Measurements from ENCODE around the gene ZDHHC11.
"Not testable (repeated sequence)": the region's sequence is repeated elsewhere in the genome, so short reads cannot be mapped to it uniquely, and the experiment has no call there.

The ZDHHC11 gene

DNA sequence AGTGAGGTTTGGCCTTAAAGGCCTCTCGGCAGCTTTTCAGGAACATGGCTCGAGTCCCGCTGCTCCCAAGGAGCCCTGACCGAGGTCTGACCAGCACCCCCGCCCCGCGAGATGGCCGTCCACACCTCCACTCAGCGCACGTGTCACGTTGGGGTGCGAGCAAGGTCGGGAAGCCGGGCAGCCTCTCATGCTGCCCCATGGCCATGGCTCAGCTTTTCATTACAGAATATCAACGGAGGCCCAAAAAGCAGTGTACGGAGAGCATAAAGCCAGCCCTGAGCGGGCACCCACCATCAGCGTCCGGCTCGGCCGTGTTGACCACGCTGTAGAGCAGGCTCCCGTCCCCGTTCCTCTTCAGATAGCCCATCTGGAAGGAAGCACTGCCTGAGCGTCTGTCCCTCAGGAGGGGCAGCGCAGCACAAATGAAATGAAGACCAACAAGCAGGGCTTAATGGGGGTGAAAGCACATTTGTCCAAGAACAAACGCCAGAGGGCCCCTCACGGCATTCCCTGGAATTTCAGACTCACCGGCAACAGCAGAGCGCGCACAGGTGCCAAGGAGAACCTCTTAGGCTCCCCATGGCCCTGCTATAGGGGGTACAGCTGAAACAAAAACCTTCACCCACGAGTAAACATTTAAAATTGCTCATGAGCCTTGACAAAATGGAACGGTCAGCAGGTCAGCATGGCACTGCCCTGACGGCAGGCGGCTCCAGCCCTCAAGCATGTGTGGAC lies 30.2 kb upstream of the ZDHHC11 start:
- DNase-seq (ENCODE audit: low spot score), result no peak

DNA sequence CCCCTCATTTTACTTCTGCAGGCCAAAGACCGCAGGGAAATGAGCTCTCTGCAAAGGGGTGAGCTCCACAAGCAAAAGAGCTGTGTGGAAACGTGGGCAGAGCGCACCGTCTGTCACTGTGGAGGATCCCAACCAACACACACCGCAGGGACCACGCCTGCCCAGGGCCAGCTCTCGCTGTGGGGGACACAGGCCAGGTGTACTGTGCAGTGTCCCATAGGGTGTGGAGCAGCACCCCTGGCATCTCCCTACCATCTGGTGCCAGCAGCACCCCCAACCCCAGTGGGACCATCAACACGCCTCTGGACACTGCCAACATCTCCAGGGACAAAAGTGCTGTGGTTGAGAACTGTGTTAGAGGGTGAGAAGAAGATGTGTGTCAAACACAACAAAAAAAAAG lies 27.9 kb upstream of the ZDHHC11 start:
- DNase-seq (ENCODE audit: low spot score), result not testable (repeated sequence)

DNA sequence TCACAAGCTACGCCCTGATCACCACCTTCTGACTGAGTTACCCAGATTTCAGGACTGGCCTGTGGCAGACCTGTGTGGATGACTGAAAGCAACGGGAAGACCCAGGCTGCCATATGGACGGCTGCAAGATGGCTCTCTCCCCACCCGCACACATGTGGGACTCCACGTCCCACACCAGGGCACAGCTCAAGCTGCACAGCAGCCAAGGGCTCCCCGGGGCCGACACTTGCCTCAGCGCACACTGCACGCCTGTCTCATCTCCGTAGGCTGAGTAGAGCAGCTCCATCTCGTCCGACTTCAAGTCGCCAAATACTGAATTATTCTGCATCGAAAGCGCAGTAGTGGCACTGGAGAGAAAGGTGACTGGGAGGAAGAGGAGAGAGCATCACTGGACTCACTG lies 27.3 kb upstream of the ZDHHC11 start:
- DNase-seq (ENCODE audit: low spot score), result no peak

GRCh38 chr5:876398-877365 lies 25.9 kb upstream of the ZDHHC11 start:
- no peak for DNase-seq (ENCODE audit: low spot score)

- no peak for DNase-seq (ENCODE audit: low spot score)
Measured at GRCh38 chr5:875931-876330, 25.1 kb upstream of the ZDHHC11 start.

DNA sequence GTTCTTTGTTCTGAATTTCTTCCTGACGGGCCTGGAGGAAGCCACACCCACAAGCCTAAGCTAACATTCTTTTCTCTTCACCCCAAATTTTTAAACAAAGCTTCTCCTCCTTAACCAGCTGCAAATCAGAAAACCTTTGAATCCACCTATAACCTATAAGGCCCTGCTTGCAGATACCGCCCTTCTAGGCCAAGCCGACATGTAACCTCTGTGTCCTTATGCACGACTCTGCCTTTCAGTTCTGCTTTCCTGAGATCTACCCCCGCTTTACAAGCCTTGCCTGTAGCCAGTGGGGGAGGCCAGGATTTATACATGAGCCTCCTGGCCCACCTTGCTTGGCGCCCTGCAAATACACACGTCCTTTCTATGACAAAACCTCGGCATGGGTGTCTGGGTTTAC lies 22.5 kb upstream of the ZDHHC11 start:
- DNase-seq (ENCODE audit: low spot score), result no peak

GRCh38 chr5:872301-872700 lies 21.5 kb upstream of the ZDHHC11 start:
- no peak for DNase-seq (ENCODE audit: low spot score)

DNA sequence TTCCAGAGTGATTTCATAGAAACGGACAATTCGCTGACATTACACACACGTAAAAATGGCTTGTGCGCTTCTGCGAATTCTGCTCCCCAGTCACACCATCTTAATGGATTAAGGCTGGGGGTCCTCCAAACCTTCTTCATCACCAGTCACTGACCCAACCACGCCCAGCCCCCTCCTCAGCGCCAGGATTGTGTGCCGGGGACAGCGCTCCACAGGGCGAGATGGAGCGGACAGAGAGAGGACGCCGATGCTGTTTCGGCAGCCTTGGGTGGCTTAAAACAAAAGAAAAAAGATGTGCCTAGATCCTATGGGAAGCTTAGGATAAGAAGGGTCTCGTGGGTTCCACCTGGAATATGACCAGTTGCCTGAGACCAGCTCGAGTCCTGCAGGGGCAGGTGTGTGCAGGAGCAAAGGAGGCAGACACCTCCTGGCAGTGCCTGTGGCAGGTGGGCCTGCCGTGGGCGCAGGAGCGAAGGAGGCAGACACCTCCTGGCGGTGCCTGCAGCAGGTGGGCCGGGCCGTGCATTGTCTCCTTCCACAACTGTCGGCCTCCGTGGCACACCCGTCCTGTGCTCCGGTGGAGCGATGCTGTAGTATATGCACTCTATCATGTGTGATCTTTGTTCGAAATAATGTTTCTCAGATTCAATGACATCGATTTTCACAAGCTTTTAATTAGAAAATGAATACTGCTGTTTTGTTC lies 21.0 kb upstream of the ZDHHC11 start:
- no peak for DNase-seq (ENCODE audit: low spot score)

- no peak for DNase-seq (ENCODE audit: low spot score)
Measured at GRCh38 chr5:870956-871355, 20.2 kb upstream of the ZDHHC11 start.

DNA sequence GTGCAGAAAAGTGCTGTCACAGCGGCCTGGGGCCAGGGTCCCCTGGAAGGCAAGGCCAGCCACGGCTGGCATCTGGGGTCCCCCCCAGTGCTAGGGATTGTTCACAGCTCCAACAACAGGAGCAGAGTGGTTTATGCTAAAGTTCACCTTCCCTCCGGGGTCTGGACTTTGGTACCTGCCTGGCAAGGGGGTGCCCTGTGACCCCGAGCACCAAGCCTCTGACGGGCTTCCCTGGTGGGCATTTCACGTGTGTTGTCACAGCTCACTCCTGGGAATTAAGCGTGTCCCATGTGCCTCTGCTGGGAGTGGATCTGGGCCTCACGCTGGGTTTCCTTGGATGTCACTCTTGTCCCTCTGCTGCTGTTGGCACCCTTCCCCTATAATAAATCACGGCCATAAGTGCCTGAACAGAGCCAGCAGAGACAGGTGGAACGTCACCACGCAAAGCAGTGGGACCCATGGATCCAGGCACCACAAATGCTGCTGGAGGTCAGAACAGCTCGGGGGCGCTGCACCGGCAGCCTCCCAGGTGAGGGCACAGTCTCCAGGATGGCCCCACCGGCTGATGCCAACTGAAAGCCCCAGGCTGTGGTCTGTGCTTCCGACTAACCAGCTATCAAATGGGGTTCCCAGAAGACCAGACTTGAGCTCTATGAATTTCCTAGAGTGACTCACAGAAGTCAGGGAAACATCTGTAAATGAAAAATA lies 17.8 kb upstream of the ZDHHC11 start:
- DNase-seq (ENCODE audit: low spot score), result no peak

GRCh38 chr5:867300-867870 lies 16.6 kb upstream of the ZDHHC11 start:
- no peak for DNase-seq (ENCODE audit: low spot score)

DNA sequence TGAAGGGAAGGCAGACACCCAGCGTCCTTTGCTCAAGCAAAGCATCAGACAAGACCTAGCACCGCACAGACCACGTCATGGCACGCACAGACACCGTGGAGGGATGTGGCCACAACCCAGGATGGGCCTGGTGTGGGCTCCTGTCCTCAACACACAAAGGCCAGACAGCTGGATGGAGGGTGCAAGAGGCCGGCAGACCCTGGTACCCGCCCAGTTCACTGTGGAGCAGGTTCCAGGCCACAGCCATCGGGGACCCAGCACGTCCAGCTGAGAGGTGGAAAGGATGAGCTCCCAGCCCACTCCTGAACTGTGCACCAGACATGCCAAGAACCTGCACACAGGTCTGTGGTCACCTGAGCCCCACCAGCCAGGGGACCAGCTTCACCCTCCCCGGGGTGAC lies 15.0 kb upstream of the ZDHHC11 start:
- DNase-seq (ENCODE audit: low spot score), result no peak

DNA sequence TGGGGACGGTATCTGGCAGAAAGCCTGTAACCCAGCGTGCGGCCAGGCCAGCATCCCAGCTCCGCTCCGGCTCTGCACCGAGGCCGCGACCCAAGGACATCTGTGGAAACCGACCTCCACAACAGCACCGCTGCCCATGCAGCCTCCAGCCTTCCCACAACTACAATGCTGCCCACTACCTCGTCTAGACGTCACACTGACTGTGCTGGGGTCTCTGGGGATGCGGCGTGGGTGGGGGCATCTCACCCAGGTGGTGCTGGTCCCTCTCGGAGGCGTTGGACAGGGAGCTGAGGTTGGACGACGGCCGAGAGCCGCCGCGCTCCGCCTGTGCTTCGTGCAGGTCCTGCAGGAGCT lies 14.4 kb upstream of the ZDHHC11 start:
- DNase-seq (ENCODE audit: low spot score), result no peak

DNA sequence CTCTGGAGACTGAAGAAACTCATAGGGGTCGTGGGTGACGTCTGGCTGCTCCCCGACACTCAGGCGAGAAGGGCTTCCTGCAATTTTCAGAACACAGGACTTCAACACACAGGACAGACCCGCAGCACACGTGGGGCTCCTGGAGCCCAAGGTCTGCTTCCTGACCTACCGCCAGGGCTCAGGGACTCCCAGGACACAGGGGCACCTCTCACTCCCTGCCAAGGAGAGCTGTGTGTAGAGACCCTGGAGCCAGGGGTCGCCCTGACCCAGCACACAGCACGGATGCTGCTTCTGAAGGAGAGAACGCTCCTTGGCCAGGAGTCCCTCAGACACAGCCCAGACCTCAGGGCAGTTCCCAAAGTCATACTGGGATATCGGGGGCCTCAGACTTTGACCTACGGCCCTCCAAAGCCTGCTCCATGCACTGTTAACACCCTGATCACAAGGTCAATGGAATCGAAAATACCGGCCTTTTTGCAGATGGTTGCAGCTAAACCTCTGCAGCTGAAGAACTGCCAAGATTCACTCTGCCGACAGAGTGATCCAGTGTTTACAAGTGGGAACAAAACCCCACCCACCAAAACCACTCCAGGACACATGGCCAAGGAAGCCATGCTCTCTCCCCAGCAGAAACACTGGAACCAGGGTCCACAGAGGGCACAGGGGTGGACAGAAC lies 13.8 kb upstream of the ZDHHC11 start:
- no peak for DNase-seq (ENCODE audit: low spot score)

DNA sequence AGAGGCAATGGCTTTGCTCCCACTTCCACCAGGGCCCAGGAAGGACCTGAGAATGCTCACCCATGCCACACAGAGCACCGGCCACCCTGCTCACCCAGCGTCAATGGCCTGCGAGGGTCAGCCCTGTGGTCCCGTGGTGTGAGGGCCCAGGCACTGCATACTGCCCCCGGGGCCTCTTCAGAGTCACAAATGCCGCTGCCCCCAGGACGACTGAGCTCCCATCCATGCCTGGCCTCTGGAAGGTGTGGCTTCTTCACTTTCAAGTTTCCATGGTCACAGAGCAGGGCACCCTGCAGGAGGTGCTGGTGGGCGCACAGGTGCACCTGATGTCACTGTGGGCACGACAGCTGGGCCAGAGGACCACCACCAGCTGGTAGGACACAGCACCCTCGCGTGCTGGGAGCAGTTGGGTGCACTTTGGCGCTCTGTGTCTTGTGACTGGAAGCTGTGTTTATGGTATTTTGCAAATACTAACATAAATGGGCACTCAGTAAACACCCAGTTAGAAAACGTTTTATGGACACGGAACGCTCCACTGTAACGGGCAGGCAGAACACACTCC lies 12.5 kb upstream of the ZDHHC11 start:
- DNase-seq (ENCODE audit: low spot score), result no peak

- no peak for DNase-seq (ENCODE audit: low spot score)
Measured at GRCh38 chr5:862367-863243, 11.8 kb upstream of the ZDHHC11 start.

DNA sequence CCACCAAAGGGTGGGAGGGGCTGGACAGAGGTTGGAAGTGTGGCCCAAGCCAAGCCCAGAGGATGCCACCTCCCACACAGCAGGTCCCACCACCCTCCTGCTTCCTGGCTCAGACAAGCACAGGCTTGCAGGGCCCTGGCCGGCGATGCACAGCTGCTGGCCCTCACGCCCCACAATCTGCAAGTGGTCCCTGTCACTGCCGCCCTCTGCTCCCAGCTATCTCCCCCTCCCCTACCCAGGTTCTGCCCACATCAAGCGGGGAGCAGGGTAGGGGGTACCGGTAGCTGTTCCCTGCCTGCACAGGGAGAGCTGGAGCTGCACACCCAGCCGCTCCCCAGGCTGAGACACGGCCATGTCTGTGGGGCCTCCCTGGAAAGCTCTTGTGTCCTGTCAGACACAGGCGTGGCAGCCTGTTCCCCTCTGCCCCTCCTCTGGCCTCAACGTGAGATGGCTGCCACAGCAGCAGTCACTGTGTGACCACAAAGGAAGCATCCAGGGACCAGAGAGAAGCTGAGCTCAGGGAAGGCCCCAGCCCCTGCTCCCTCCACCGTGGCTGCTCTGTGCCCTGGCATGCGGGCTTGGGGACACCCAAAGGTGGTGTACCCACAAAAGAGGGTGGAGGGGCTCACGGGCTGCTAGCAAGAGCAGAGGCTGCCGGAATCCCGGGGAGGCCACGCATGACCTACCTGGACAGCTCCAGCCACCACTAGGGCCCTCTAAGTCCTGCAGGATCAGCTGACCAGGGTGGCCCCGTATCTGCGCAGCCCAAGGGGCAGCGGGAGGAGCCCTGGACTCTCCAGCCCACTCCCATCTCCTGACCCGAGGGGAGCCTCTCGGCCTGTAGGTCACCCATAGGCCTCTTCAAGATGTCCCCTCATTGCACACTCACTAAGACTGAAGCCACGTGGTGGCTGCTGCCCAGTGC lies 10.9 kb upstream of the ZDHHC11 start:
- no peak for DNase-seq (ENCODE audit: low spot score)

- no peak for DNase-seq (ENCODE audit: low spot score)
Measured at GRCh38 chr5:860506-861150, 9.8 kb upstream of the ZDHHC11 start.

Data from hematopoietic multipotent progenitor cell treated with erythropoietin and hydrocortisone succinate and interleukin-3 and kit ligand, for 17 days (in vitro differentiated cells).